Measurements from ENCODE around the gene THRA.
A peak's percentile ranks its signal among the peaks of the same experiment; 100 is the strongest.

Gene THRA

GRCh38 chr17:40095944-40096791, 33.4 kb downstream of the THRA start:
- DNase-seq (ENCODE audit: insufficient read length, low spot score) (no peak), FAIRE-seq (no peak)

- FAIRE-seq (no peak), DNase-seq (ENCODE audit: insufficient read length, low spot score) (no peak)
Measured at GRCh38 chr17:40097087-40097486, 34.3 kb downstream of the THRA start.

- FAIRE-seq (peak; percentile 9), DNase-seq (ENCODE audit: insufficient read length, low spot score) (no peak)
Measured at GRCh38 chr17:40097931-40098845, 35.4 kb downstream of the THRA start.

- peak; percentile 82 for FAIRE-seq
Measured at GRCh38 chr17:40098846-40099618, 36.3 kb downstream of the THRA start.

GRCh38 chr17:40099619-40100418, 37.1 kb downstream of the THRA start:
- DNase-seq (ENCODE audit: insufficient read length, low spot score) (no peak), FAIRE-seq (no peak)

More at GRCh38 chr17:40098846-40099618, 36.3 kb downstream of the THRA start:
- peak; percentile 97 for DNase-seq (ENCODE audit: insufficient read length, low spot score)

GRCh38 chr17:40100419-40100668, 37.6 kb downstream of the THRA start, which contains the start of gene NR1D1:
NR1D1 (minus strand) TSS chr17:40100589; CDS start chr17:40100094, 495 bp downstream.
- DNase-seq (ENCODE audit: insufficient read length, low spot score) (no peak), FAIRE-seq (no peak)

GRCh38 chr17:40100669-40101366, 38.1 kb downstream of the THRA start:
- peak; percentile 99 for DNase-seq (ENCODE audit: insufficient read length, low spot score)
- FAIRE-seq: peak; percentile 96

GRCh38 chr17:40101367-40102210, 38.8 kb downstream of the THRA start:
- FAIRE-seq: no peak
- DNase-seq (ENCODE audit: insufficient read length, low spot score): no peak

- DNase-seq (ENCODE audit: insufficient read length, low spot score) (no peak), FAIRE-seq (no peak)
Measured at GRCh38 chr17:40103071-40103661, 40.4 kb downstream of the THRA start.

- no peak for DNase-seq (ENCODE audit: insufficient read length, low spot score)
- FAIRE-seq: no peak
Measured at GRCh38 chr17:40103688-40104087, 40.9 kb downstream of the THRA start.

GRCh38 chr17:40104594-40105486, 42.1 kb downstream of the THRA start:
- FAIRE-seq: peak; percentile 79

GRCh38 chr17:40105861-40106759, 43.3 kb downstream of the THRA start:
- FAIRE-seq (no peak), DNase-seq (ENCODE audit: insufficient read length, low spot score) (no peak)

More at GRCh38 chr17:40104594-40105486, 42.1 kb downstream of the THRA start:
- DNase-seq (ENCODE audit: insufficient read length, low spot score): no peak

- FAIRE-seq (no peak), DNase-seq (ENCODE audit: insufficient read length, low spot score) (no peak)
Measured at GRCh38 chr17:40106760-40107521, 44.2 kb downstream of the THRA start.

GRCh38 chr17:40107522-40108174, 44.9 kb downstream of the THRA start:
- FAIRE-seq: no peak
- DNase-seq (ENCODE audit: insufficient read length, low spot score): no peak

All from HTR-8/SVneo (cell line).